ENCODE measurements around the gene KDM4B.

DNA sequence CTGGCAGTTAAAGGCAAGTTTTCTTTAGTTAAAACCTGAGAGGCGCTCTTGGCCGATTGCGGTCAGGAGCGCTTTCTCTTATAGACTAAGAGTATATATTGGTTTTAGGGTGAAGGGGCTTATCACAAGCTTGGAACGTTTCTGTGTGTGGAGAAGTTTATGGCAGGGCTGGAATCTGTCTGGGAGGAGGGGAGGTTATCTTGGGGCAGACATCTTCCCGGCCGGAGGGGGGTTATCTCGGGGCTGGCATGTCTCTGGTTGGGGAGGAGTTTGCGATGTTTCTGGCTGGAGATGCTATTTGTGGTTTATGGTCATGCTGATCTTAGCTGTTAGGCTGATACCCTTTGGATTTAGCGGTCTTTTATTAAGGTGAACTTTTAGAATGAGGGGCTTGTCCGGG lies 18.3 kb downstream of the KDM4B start:
- TF ChIP-seq, protein P1, sequence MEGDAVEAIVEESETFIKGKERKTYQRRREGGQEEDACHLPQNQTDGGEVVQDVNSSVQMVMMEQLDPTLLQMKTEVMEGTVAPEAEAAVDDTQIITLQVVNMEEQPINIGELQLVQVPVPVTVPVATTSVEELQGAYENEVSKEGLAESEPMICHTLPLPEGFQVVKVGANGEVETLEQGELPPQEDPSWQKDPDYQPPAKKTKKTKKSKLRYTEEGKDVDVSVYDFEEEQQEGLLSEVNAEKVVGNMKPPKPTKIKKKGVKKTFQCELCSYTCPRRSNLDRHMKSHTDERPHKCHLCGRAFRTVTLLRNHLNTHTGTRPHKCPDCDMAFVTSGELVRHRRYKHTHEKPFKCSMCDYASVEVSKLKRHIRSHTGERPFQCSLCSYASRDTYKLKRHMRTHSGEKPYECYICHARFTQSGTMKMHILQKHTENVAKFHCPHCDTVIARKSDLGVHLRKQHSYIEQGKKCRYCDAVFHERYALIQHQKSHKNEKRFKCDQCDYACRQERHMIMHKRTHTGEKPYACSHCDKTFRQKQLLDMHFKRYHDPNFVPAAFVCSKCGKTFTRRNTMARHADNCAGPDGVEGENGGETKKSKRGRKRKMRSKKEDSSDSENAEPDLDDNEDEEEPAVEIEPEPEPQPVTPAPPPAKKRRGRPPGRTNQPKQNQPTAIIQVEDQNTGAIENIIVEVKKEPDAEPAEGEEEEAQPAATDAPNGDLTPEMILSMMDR (conservative IDR thresholded peaks at IDR 0.05): no peak
- TF ChIP-seq ZFX (IDR thresholded peaks at IDR 0.05): no peak

Data from C4-2B (cell line).